CD4-positive, alpha-beta T cell treated with Interleukin-10 for 1 hour (primary cell): Measurements from ENCODE around the gene TWF1.
"Not testable (repeated sequence)": the region's sequence is repeated elsewhere in the genome, so short reads cannot be mapped to it uniquely, and the experiment has no call there.

Source experiments
- DNase-seq: peaks from one replicate; pipeline ENCODE4 v3.0.0-alpha.2; 2020

TWF1 gene

DNA sequence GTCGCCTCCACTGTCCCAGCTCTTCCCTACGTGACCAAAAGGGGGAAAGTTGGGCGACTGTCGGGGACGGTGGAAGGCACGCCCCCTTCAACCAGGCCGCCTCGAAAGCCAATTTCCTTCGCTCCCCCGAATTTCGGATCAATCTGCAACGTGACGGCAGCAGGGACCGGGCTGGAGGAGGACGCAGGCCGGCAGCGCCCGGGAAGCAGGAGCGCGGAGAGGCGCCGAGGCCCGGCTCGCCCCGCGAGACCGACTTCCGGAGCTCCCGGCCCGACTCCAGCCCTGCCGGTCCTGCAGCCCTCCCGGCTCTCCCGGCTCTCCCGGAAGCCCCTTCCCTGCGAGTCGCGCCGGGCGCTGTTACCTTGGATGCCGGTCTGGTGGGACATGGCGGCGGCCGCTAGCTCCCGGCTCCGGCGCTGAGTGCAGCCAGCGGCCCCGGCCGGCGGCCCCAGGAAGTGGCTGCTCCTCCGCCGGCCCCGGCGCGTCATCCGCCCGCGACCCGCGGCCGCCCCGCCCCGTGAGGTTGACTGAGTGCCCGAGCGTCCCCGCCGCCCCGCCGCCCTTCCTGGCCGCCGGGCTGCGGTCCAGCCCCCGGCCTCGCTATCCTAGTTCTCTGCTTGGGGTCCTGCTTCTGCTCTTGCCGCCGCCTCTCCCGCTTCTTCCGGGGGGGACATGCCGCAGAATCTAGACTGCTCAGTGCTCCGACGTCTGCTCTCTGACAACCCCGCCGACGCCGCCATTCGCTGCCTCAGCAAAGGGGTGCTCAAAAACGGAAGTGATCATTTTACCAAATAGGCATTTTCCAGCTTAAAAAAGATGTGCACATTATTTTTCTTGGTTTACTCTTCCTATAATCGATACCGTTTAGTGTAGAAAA, at the start of gene TWF1:
TSS of gene TWF1 (minus strand) at position 458 of the 877 bp plus-strand sequence. CDS start at position 386, 72 bp downstream.
- DNase-seq = peak; percentile 83

GRCh38 chr12:43852744-43853143, 46.6 kb upstream of the TWF1 start:
- no peak for DNase-seq

- no peak for DNase-seq
Measured at GRCh38 chr12:43848786-43849185, 42.7 kb upstream of the TWF1 start.

DNA sequence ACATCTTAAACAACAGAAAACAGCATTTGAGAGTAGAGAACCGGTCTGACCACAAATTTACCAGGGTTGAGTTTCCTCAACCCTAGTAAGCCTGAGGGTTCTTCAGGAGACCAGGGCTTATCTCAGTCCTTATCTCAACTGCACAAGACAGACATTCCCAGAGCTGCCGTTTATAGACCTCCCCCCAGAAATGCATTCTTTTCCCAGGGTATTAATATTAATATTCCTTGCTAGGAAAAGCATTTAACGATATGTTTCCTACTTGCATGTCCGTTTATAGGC, 42.0 kb upstream of the TWF1 start:
- no peak for DNase-seq

- DNase-seq = not testable (repeated sequence)
Measured at GRCh38 chr12:43847425-43848225, 41.5 kb upstream of the TWF1 start.

- no peak for DNase-seq
Measured at GRCh38 chr12:43842259-43842658, 36.1 kb upstream of the TWF1 start.

- no peak for DNase-seq
Measured at GRCh38 chr12:43841253-43841652, 35.1 kb upstream of the TWF1 start.

DNA sequence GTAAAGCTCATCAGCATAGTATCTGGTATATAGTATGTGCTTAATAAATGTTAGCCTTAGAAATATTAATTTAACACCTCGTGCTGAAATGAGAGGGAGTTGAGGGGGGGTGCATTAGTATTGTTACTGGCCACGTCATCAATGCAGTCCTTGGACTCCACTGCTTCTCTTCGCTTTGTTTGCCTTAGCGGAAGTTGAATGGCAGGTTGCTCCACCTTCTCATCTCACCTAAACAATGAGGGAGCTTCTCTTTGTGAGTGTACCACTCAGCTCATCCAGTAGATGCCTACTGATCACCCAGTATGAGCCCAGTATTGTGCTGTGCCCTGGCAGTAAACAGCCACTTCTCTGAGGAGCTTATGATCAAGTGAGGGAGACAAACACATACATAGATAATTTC, 34.2 kb upstream of the TWF1 start:
- no peak for DNase-seq

DNA sequence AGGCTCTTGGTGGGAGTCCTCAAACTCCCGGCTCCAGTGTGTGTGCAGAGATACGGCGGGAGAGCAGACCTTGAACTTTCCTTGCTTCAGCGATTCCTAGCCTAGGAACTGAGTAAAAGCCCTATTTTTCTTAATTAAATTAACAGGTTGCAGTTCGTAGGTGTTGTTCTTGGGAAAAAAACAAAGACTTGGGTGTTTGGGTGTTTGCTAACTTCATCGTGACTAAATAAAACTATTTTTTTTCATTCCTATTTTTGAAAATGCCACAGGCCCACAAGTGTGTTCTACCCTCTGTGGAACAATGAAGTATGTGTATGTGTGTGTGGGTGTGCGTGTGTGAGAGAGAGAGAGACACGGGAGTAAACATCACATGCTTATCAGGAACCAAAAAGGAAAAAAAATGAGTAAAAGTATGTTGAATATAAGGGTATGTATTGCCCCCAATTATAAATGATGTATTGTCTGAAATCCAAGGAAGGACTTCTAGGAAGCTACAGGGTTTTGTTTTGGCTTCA, 30.4 kb upstream of the TWF1 start:
- DNase-seq = peak; percentile 32

- DNase-seq = peak; percentile 65
Measured at GRCh38 chr12:43835656-43836474, 29.7 kb upstream of the TWF1 start, which contains the start of gene TMEM117. TMEM117 (plus strand) TSS chr12:43836081.

GRCh38 chr12:43835264-43835655, 29.1 kb upstream of the TWF1 start:
- peak; percentile 14 for DNase-seq

DNA sequence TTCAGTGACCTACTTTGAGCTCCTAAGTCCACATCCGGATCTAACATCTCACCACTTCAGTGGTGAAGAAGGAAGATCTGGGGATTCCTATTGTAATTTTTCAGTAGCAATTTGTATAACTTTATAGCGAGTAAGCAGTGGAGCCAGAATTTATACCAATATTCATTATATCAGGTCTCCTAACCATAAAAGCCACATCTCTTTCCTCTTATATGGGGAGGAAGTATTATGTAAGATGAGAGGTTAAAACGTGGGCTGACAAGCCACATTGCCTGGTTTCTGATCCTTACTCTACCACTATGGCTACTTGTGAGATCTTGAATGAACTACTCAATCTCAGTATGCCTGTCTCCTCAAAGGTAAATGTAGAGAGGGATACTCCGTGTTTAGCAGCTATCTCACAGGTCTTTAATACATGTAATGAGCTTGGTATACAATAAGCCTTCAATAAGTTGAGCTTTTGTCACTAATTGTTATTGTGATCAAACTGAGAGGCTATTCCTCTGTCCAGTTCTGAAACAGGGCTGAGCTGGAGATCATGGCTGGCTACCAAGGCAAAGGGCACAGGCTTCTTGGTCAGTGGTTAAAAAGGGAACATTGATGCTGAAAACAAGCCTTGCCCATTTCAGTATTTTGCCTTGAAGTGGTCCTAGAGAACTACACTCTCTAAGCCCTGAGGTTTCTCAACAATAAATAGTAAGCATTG, 26.5 kb upstream of the TWF1 start:
- DNase-seq = peak; percentile 23

DNA sequence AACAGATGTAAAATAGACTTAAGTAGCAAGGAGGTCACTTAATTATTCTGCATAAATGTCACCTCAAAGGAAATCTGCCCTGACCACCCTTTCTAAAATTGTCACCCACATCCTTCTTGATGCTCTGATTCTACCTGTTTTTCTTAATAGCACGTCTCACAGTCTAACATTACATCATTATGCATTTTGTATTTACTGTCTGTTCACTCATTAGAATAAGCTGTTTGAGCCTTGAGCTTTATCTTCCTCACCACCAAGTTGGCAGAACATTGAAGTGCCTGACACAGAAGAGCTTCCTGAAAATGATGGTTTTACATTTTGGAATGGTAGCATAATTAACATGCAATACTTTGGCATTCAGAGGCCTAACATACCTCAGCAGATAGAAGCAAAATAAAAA, 21.0 kb upstream of the TWF1 start:
- no peak for DNase-seq

- no peak for DNase-seq
Measured at GRCh38 chr12:43826681-43827080, 20.6 kb upstream of the TWF1 start.

DNA sequence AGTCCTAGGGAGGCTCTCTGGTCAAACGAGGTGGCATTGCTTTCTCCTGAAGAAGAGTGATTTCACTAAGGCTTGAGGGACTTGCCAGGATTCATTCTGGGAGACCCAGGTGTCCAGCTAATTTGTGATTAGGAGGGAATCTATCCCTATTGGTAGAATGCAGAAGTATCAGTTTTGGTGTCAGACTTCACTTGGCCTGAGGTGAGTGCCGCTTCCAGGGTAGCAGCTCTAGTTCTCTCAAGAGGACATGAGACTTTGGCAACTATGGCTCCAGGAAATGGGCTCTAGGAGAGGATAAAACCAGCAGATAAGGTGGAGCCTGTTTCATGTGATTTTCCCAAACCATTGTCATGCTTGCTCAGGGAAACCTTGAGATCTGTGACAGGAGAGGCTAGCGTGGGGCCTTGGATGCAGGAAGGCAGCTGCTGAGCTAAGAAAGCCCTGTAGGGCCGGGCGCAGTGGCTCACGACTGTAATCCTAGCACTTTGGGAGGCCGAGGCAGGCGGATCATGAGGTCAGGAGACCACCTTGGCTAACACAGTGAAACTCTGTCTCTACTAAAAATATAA, 18.2 kb upstream of the TWF1 start:
- no peak for DNase-seq

DNA sequence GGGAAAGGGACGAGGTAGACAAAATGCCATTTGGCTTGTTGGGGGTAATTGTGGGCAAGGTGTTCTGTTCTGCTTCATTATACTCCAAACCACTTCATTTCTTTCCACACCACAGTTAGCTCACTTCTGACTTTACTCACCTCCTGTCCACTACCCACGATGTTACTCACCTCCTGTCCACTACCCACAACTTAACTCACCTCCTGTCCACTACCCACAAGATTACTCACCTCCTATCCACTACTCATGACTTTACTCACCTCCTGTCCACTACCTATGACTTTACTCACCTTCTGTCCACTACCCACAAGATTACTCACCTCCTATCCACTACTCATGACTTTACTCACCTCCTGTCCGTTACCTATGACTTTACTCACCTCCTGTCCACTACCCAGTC, 10.1 kb upstream of the TWF1 start:
- DNase-seq = no peak

- DNase-seq = no peak
Measured at GRCh38 chr12:43815416-43815815, 9.3 kb upstream of the TWF1 start.

GRCh38 chr12:43812926-43813325, 6.8 kb upstream of the TWF1 start:
- DNase-seq = no peak

DNA sequence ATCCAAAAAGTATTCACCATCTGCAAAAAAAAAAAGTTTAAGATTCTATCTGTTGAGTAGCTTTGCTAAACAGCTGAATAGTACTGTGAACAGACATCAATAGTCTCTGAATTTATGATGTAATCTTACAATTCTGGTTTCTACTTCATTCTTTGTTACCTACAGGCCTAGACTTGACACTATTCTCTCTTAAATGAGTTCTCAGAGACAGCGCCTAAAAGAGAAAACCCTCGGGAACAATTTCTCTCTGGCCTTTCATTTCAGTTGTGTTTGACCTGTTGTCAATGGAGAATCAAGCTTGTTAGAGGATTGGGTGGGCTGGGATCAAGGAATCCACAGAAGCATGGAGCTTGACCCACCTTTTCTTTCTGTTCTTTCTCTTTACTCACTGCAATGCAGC, 5.9 kb upstream of the TWF1 start:
- no peak for DNase-seq

DNA sequence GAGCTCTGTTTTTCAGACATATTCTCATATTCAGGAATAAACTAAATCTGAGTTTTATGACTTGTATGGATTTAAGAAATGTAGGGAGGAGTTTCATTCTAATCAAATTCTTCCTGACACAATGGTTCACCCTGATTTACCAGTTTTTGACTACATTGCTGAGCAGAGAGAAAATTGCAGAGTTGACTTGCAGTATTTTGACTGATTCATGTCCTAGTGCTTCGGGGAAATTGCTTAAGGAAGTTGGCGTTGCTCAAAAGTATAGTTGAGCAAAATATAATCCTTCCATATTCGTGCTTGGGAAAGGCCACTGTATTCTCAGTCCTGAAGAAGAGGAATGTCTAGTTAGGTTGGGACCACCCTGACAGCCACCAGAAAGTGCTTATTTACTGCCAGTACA, 1.3 kb upstream of the TWF1 start:
- no peak for DNase-seq

- DNase-seq = no peak
Measured at GRCh38 chr12:43806737-43807072, 588 bp upstream of the TWF1 start.

- peak; percentile 27 for DNase-seq
Measured at GRCh38 chr12:43805149-43805859, 813 bp downstream of the TWF1 start.
